K562 (cell line): Measurements from ENCODE around the gene ZMPSTE24. TPM values are rescaled to one million over a fixed set of nuclear protein-coding genes. Genes with fewer than 3 reads are reported as not detected.

Source experiments
- ATAC-seq: fragments of 200-7000 bp; cut with Tn5 transposase; 3 replicates; pipeline ENCODE4 v1.9.1; 2020; ENCODE audit warnings: moderate library complexity
- BruUV-seq: library from RNA; stranded (reverse); fragments of 400-500 nt; replicated peaks from 2 replicates; lab custom pipeline; 2021; lab: Mats Ljungman, UMichigan
- CTCF ChIA-PET: fragments of 300-600 bp; formaldehyde crosslinking; extraction: SDS; loops from one replicate; lab custom pipeline; 2021; ENCODE audit warnings: low intra/inter-chr PET ratio; lab: Yijun Ruan, JAX
- POLR2A ChIA-PET: fragments of 300-600, 350-650 bp; sonication (Branson Sonifier 250); formaldehyde crosslinking; extraction: SDS; loops from one replicate; lab custom pipeline; 2021; ENCODE audit warnings: antibody characterized with exemption, inconsistent platforms; lab: Yijun Ruan, JAX
- DNase-seq, 4 experiments: peaks; one replicate each; pipeline versions ENCODE4 v3.0.0 to v3.0.0-alpha.2; 2011 to 2018; ENCODE audit warnings: low spot score in 3 of 4, mixed read lengths in 3 of 4; ENCODE audit errors: extremely low read depth in 1 of 4
- FAIRE-seq: peaks from 2 replicates; lab custom pipeline; 2011; peaks lifted over from hg19 to GRCh38; lab: Jason Lieb, UNC
- H2AFZ ChIP-seq: 2 replicates; pipeline ENCODE4 v1.6.0; 2011; ENCODE audit warnings: low read depth, low read length, control low read depth, inconsistent platforms
- H3K27ac ChIP-seq: fragments of 200-600 bp; 3 replicates; pipeline ENCODE4 v1.8.0; 2011; ENCODE audit warnings: low read depth, mild to moderate bottlenecking, control low read depth, inconsistent platforms, low read length, moderate library complexity, mixed read lengths; ENCODE audit errors: extremely low read depth
- H3K27me3 ChIP-seq, 2 experiments: fragments of 300-600 bp in 1 of 2; 2 replicates in 1 of 2; 3 replicates in 1 of 2; pipeline versions ENCODE4 v1.6.0 to v1.8.0; 2011; ENCODE audit warnings: inconsistent platforms in 2 of 2, low read length in 2 of 2, mild to moderate bottlenecking in 1 of 2, mixed read lengths in 1 of 2, moderate library complexity in 1 of 2; ENCODE audit not compliant: control insufficient read depth in 2 of 2, insufficient read depth in 2 of 2
- H3K36me3 ChIP-seq: fragments of 300-600 bp; 3 replicates; pipeline ENCODE4 v1.8.0; 2011; ENCODE audit warnings: mild to moderate bottlenecking, low read length, inconsistent platforms; ENCODE audit not compliant: control insufficient read depth, insufficient read depth
- H3K4me1 ChIP-seq, 2 experiments: fragments of 200-600 bp in 1 of 2; replicated peaks in 1 of 2; 2 replicates in 1 of 2; 3 replicates in 1 of 2; pipeline versions ENCODE4 v1.5.1 to v1.8.0; 2011; ENCODE audit warnings: inconsistent platforms in 2 of 2, low read length in 2 of 2, mild to moderate bottlenecking in 1 of 2, mixed read lengths in 1 of 2, moderate library complexity in 1 of 2; ENCODE audit not compliant: control insufficient read depth in 2 of 2, insufficient read depth in 2 of 2
- H3K4me2 ChIP-seq: 2 replicates; pipeline ENCODE4 v1.6.1; 2011; ENCODE audit warnings: low read length, control low read depth, inconsistent platforms, mixed read lengths; ENCODE audit not compliant: insufficient read depth
- H3K4me3 ChIP-seq: fragments of 200-600 bp; sonication (generic), shearing (Covaris generic); 2 replicates; pipeline ENCODE4 v1.5.1; 2016; ENCODE audit warnings: control low read depth, inconsistent platforms
- H3K79me2 ChIP-seq: fragments of 200-600 bp; 3 replicates; pipeline ENCODE4 v1.8.0; 2011; ENCODE audit warnings: low read length, inconsistent platforms; ENCODE audit not compliant: control insufficient read depth, insufficient read depth
- H3K9ac ChIP-seq, 2 experiments: 2 replicates each; pipeline versions ENCODE4 v1.6.0 to v1.6.1; 2011; ENCODE audit warnings: low read depth in 2 of 2, low read length in 2 of 2, control low read depth in 1 of 2, inconsistent platforms in 1 of 2, mild to moderate bottlenecking in 1 of 2, mixed read lengths in 1 of 2; ENCODE audit not compliant: insufficient read depth in 1 of 2
- H3K9me1 ChIP-seq: one replicate; pipeline ENCODE4 v1.6.0; 2011; ENCODE audit warnings: inconsistent platforms, mild to moderate bottlenecking, low read length, moderate library complexity; ENCODE audit not compliant: control insufficient read depth, insufficient read depth
- H3K9me3 ChIP-seq: replicated peaks from 2 replicates; pipeline ENCODE4 v1.5.1; 2011; ENCODE audit warnings: low read depth, low read length, inconsistent platforms; ENCODE audit not compliant: control insufficient read depth, insufficient read depth
- H4K20me1 ChIP-seq: replicated peaks from 2 replicates; pipeline ENCODE4 v1.6.1; 2011; ENCODE audit warnings: low read length, inconsistent platforms, mixed read lengths; ENCODE audit not compliant: control insufficient read depth, insufficient read depth
- ARID3B ChIP-seq: fragments of 250-450 bp; sonication (Bioruptor Pico); IDR thresholded peaks from 2 replicates; pipeline ENCODE4 v1.4.0; 2020; ENCODE audit warnings: borderline replicate concordance
- BCOR ChIP-seq: fragments of 450-650 bp; IDR thresholded peaks from 2 replicates; pipeline ENCODE4 v1.6.1; 2016
- CC2D1A ChIP-seq: fragments of 450-650 bp; IDR thresholded peaks from 2 replicates; pipeline ENCODE4 v1.6.1; 2017; ENCODE audit warnings: mild to moderate bottlenecking
- CTCF ChIP-seq, 3 experiments: IDR thresholded peaks in 2 of 3; conservative IDR thresholded peaks in 1 of 3; 2 replicates each; pipeline ENCODE4 v1.5.1; 2011 to 2012; ENCODE audit warnings: low read length in 3 of 3, mild to moderate bottlenecking in 3 of 3, control low read depth in 2 of 3, improper control_type of control experiment in 1 of 3, inconsistent platforms in 1 of 3, low read depth in 1 of 3, mixed read lengths in 1 of 3, moderate library complexity in 1 of 3; ENCODE audit not compliant: insufficient read depth in 2 of 3
- GTF2A2 ChIP-seq: IDR thresholded peaks from 2 replicates; pipeline ENCODE4 v1.6.1; 2016; ENCODE audit warnings: mild to moderate bottlenecking, missing genetic modification characterization, missing compliant biosample characterization
- NFIX ChIP-seq: fragments of 250-450 bp; sonication (Bioruptor Pico); IDR thresholded peaks from 2 replicates; pipeline ENCODE4 v1.4.0; 2020; ENCODE audit warnings: low read depth, mild to moderate bottlenecking, moderate library complexity
- SRSF1 ChIP-seq: fragments of 200-400 bp; formaldehyde crosslinking; IDR thresholded peaks from 2 replicates; pipeline ENCODE4 v1.6.1; 2017; ENCODE audit warnings: mild to moderate bottlenecking, low read depth, low read length, moderate library complexity
- YBX1 ChIP-seq: fragments of 450-650 bp; IDR thresholded peaks from 2 replicates; pipeline ENCODE4 v1.7.1; 2016; ENCODE audit warnings: mild to moderate bottlenecking
- ZBTB34 ChIP-seq: fragments of 250-450 bp; sonication (Bioruptor Pico); IDR thresholded peaks from 2 replicates; pipeline ENCODE4 v1.8.0; 2021; ENCODE audit warnings: mild to moderate bottlenecking, moderate library complexity
- ZC3H8 ChIP-seq: fragments of 450-650 bp; IDR thresholded peaks from 2 replicates; pipeline ENCODE4 v1.6.1; 2017
- ZFX ChIP-seq: sonication (generic); formaldehyde crosslinking; IDR thresholded peaks from 2 replicates; pipeline ENCODE4 v1.8.0; 2022; ENCODE audit warnings: mild to moderate bottlenecking, missing genetic modification reagents, moderate library complexity
- ZNF280B ChIP-seq: fragments of 250-450 bp; sonication (Bioruptor Pico); IDR thresholded peaks from 2 replicates; pipeline ENCODE4 v1.5.1; 2021; ENCODE audit warnings: mild to moderate bottlenecking
- ZNF551 ChIP-seq: fragments of 250-450 bp; sonication (Bioruptor Pico); IDR thresholded peaks from 2 replicates; pipeline ENCODE4 v1.5.0; 2021; ENCODE audit warnings: mild to moderate bottlenecking, moderate library complexity
- ZNF740 ChIP-seq, 3 experiments: fragments of 200-800 bp in 1 of 3; sonication (Bioruptor generic) in 1 of 3; sonication (generic) in 1 of 3; formaldehyde crosslinking in 1 of 3; IDR thresholded peaks; 2 replicates each; pipeline versions ENCODE4 v1.6.1 to v1.8.0; 2016 to 2022; ENCODE audit warnings: mild to moderate bottlenecking in 2 of 3, missing compliant biosample characterization in 2 of 3, missing genetic modification characterization in 2 of 3, missing genetic modification reagents in 1 of 3
- WGBS: fragments of 100-300 bp; shearing (Covaris generic); methylation state at CpG from one replicate; pipeline ENCODE4 v1.1.6; 2016; ENCODE audit warnings: low coverage, mixed read lengths; ENCODE audit not compliant: insufficient coverage; ENCODE audit errors: missing lambda C conversion rate; 5-methylcytosine and 5-hydroxymethylcytosine counted together
- in situ Hi-C: fragments of 300-500 bp; cut with MboI; formaldehyde crosslinking; loops from 4 replicates; pipeline ENCODE4 v1.15.0; 2018; ENCODE audit warnings: inconsistent platforms, mixed read lengths
- intact Hi-C: fragments of 100-400 bp; cut with micrococcal nuclease; formaldehyde crosslinking; loops from 2 replicates; pipeline ENCODE4 v1.14.2; 2022
- polyA plus RNA-seq, 8 experiments: library from polyadenylated mRNA; depleted of rRNA in 4 of 8; stranded (reverse) in 5 of 8; unstranded in 3 of 8; fragments of >200 nt; fragmentation: Nextera tagmentation in 2 of 8; fragmentation: Illumina TruSeq in 1 of 8; extraction: Ambion mirVana in 2 of 8; extraction: Trizol in 1 of 8; gene quantifications; 2 replicates each; pipeline versions ENCODE4 v1.2.1 to v1.2.3, GENCODE V29; 2011 to 2014; ENCODE audit warnings: inconsistent platforms in 1 of 8, missing spikeins in 1 of 8
- total RNA-seq, 7 experiments: library from RNA; depleted of rRNA in 6 of 7; stranded (reverse); fragments of >200 nt in 6 of 7; fragmentation: Illumina TruSeq in 2 of 7; extraction: Trizol in 2 of 7; gene quantifications; 2 replicates each; pipeline versions ENCODE4 v1.2.1 to v1.2.3, GENCODE V29; 2011 to 2021; ENCODE audit warnings: low replicate concordance in 1 of 7

ZMPSTE24 gene
- total and polyA plus RNA-seq, 9 of the 15 experiments (the other 6 are each of a cell fraction or from before 2014, with no cell fraction given) = 30.7 to 75.9 (median 64.3) TPM

GRCh38 chr1:40310983-40311642 is 53.1 kb downstream of the ZMPSTE24 start:
- intact Hi-C loops (no loop called here), in situ Hi-C loops (no loop called here)
- no peak overlapping the region for H3K27ac ChIP-seq
- peak overlapping the region; percentile 34; the same call in 1 of the 2 replicates for H3K4me2 ChIP-seq
- H3K4me3 ChIP-seq = no peak overlapping the region
- no peaks in the 10 kb centered on the region for H3K9me1 ChIP-seq
- 50% methylated on average over 17 of the region's 22 CpGs for whole genome bisulfite sequencing
- peak overlapping the region; percentile 74 for H2AFZ ChIP-seq
- DNase-seq (peak; percentile 40 to 83 (median 80)), ATAC-seq (peak; percentile 75), FAIRE-seq (peak; percentile 44)
- no TSS peak for BruUV-seq
- peak overlapping the region in 1 of 2 experiments; percentile 43; a peak in 1 of 4 replicates for H3K9ac ChIP-seq
- no peaks in the 10 kb centered on the region for H3K9me3 ChIP-seq
- H4K20me1 ChIP-seq = no peaks in the 10 kb centered on the region
- no peaks in the 10 kb centered on the region for H3K79me2 ChIP-seq
- ChIA-PET POLR2A (interaction anchor here (0.6 to 0.8 kb wide), 3 partner anchors 85 to 213 kb away, joined by 3 read pairs; no protein-coding TSS in a partner anchor), CTCF (no interaction called here)
- no peaks in the 10 kb centered on the region for H3K36me3 ChIP-seq
- H3K27me3 ChIP-seq = no peaks in the 10 kb centered on the region; a peak in 1 of 5 replicates
- H3K4me1 ChIP-seq = peaks cover 29 to 50% of the 10 kb centered on the region in 2 experiments
- TF ChIP-seq YBX1 = no peak
- TF ChIP-seq ZBTB34 (CRISPR knock-in tag) = no peak
- no peak for TF ChIP-seq ZNF551 (CRISPR knock-in tag)
- TF ChIP-seq ZNF740 (CRISPR knock-in tag; IDR thresholded peaks at IDR 0.05) = no peak
- TF ChIP-seq ZNF740 (tag; IDR thresholded peaks at IDR 0.05) = no peak
- no peak for TF ChIP-seq ARID3B (CRISPR knock-in tag)
- TF ChIP-seq CTCF (IDR thresholded peaks at IDR 0.05 in 2 of 3, conservative IDR thresholded peaks at IDR 0.05 in 1 of 3; ENCODE audit: insufficient read depth in 2 of 3, low read depth in 1 of 3, low read length in 3 of 3) = peak in 2 of 3 experiments; percentile 30 to 57; a peak in 4 of 6 replicates
- no peak for TF ChIP-seq ZC3H8
- no peak for TF ChIP-seq GTF2A2
- TF ChIP-seq NFIX (CRISPR knock-in tag) = no peak
- no peak for TF ChIP-seq ZNF280B (CRISPR knock-in tag)
- TF ChIP-seq CC2D1A = no peak
- TF ChIP-seq SRSF1 = no peak
- no peak for TF ChIP-seq BCOR
- no peak for TF ChIP-seq ZFX
